Measurements from ENCODE around the gene GPR37.

- TF ChIP-seq CTCF (IDR thresholded peaks at IDR 0.05) = no peak
- no peak for TF ChIP-seq POLR2AphosphoS5 (IDR thresholded peaks at IDR 0.05; ENCODE audit: insufficient read depth in 1 of 2, low read depth in 1 of 2)
- no peak for TF ChIP-seq POLR2A (IDR thresholded peaks at IDR 0.05)
Measured at GRCh38 chr7:124775422-124775821, 9.8 kb upstream of the GPR37 start.

Data from vagina (tissue), 2 donors.